SIG-M5 (cell line): ENCODE measurements around the gene ITGA3.

Experiments
- DNase-seq: peaks from one replicate; lab custom pipeline; 2025; lab: John Stamatoyannopoulos, UW

The ITGA3 gene

DNA sequence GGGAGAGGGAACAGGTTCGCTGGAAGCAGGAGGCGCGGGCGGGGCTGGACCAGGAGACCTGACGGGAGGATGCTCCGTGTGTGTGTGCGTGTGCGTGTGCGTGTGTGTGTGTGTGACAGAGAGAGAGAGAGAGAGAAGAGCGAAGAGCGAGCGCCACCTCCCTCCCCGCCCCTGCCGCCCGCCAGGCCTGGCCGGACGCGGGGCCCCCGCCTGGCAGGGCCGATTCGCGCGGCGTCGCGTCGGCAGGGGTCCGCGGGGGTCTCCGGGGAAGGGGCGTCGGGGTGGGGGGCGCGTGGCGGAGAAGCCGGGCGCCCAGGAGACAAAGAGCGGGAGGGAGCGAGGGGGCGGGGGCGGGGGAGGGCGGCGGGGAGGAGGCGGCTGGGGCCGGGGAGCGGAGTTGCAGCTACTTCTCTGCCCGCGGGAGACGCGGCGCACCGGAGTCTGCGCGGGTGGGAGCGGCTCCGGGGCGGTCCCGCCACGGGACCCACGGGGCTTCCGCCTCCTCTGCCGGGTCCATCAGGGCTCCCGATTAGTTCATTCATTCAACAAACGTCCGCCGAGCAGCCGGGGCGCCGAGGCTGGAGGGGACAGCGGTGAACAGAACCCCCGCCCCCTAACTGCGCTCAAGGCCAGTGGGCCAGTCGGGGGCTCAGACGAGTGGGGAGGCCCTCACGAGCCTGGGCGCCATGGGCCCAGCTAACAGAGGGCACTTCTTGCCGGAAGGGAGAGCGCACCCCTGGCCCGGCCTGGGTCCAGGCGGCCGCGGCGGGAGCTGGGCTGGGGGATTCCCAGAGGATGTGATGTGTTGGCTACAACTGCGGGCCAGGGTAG lies 74.0 kb downstream of the ITGA3 start, which contains the start of gene SAMD14:
TSS of gene SAMD14 (minus strand) at position 433 of the 831 bp plus-strand sequence. CDS start 5,201 bp downstream, outside the sequence.
- no peak for DNase-seq

DNA sequence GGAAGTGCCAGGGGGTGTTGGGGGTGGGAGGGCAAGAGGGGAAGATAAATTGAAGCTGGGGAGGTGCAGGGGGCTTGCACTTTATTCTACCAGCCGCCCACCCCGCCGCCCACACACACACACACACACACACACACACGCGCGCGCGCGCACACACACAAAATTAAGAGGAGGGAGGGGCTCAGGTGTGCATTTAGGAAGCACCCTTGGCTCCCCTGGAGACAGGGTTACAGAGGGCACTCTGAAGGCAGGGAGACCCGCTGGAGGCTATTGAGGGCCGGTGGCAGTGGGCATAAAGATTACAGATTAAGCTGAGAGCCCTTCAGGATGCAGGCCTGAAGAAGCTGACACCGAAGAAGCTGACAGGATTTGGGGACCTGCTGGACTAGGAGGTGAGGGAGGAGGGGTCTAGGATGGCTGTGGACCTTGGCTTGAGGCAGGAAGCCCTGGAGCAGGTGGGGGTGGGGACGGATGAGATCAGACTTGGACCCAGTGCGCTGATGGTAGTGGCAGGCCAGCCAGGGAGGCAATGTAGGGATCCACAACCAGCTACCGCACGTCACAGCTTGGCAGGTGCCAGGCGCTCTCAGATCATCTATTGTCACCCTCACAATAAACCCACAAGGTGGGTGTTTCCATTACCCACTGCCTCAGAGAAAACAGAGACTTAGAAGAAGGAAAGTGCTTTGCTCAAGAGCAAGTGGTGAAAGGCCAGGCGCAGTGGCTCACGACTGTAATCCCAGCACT lies 74.8 kb downstream of the ITGA3 start:
- no peak for DNase-seq

DNA sequence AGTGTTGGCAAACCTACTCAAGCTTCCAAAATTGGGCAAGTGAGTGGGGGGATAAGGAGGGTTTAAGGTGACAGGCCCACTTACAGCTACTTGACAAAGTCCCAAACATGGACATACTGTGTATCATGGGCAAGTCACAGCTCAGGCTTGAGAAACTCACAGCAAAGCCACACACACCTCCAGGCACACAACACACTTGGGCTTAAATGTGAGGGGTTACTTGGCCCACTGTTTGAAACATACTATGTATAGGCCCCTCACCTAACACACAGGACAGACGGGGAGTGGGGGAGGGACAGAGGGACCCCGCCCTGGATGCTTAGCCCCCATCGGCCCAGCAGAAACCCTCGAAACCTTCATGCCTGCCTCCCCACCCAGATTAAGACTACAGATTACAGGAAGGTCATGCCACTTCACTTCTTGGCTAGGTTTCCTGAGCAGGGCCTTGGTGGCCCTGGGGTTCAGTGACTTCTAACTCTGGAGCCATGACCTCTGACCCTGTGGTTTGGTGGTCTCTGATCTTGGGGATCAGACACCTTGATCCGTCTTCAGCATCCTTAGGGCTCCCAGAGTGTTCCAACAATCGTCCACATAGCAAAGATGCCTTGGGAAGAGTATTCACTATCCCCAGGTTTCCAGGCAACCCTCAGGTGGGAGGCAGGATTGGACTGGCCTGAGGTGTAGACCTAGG lies 76.3 kb downstream of the ITGA3 start:
- DNase-seq: no peak

DNA sequence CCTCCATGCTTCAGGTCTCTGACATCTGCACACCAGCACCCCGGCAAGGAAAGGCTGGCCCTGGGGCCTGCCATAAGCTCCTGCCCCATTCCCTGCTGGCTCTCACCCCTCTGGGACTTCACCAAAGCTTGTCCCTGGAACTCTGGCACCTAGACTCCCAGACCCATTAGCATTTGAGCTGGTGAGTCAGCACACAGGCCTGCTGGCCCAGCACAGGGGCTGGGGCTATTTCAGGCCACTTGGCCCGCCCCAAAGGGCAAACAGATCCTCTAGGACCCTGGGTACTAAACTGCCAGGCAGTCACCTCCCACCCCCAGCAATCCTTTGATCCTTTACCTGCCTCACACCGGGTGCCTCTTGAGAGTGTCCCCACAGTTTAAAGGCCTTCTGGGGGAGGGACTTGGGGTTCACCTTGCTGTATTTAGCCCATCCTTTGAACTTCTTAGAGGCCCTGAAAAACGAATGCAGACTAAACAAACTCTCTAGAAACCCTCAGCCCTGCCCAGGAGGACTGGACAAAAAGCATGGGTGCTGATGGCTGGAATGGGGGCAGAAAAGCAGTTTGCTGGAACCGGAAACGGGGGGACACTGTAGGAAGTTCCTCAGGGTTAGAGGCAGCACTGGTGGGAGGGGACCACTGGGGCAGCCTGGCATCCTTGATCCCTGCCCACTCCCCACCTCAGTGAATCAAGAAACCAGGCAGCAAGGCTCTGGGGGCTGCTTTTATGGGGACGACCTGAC lies 77.3 kb downstream of the ITGA3 start:
- DNase-seq: no peak

DNA sequence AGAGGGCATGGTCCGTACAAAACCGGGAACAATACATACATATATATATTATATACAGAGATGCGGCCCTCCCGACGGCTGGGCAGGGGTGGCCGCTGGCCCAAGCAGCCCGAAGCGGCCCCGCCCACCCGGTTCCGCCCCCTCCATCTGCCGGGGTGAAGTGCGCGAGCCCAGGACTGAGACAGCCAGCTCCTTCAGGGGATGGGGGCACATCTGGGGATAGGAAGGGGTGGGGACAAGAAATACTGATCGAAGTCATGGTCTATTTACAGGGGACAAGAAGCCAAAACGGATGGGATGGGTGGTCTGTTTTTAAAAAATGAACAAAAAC lies 77.8 kb downstream of the ITGA3 start:
- no peak for DNase-seq

DNA sequence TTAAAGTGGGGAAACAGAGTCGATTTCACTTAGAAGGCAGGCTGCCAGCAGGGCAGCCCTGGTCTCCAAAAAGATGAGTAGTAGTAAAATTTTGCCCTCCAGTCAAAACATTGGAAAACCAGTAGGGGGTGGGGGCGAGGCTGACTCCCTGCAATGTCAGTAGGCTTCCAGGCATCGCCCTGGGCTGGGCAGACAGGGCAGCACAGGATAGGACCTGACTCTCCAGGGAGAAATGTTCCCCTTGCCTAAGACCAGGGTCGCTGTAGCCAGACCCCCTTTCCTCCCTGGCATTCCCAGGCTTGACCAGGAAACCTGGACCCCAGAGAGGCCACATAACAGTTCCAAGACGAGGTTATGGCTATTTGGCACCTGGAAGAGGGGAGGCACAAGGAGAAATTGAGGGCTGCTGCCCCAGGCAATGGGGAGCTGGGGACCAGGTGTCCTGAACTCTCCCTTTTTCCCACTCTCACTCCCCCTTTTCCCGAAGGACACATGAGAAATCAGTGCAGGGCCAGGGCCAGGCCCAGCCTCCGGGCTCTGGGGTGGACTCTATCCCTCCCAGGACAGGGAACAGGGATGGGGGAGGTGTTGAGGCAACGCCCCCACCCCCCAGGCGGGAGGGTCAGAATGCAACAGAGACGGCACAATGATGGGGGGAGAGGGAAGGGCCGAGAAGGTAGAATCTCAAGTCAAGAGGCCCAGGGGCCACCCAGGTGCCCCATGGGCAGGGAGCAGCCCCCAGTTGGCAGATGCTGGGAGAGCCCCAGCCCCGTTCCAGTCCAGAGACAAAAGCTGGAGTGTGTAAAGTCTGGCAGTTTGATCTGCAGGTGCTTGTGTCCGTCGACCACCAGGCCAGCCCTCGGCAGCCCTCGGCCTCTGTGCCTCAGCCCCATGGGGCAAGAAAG lies 78.5 kb downstream of the ITGA3 start:
- DNase-seq: no peak

DNA sequence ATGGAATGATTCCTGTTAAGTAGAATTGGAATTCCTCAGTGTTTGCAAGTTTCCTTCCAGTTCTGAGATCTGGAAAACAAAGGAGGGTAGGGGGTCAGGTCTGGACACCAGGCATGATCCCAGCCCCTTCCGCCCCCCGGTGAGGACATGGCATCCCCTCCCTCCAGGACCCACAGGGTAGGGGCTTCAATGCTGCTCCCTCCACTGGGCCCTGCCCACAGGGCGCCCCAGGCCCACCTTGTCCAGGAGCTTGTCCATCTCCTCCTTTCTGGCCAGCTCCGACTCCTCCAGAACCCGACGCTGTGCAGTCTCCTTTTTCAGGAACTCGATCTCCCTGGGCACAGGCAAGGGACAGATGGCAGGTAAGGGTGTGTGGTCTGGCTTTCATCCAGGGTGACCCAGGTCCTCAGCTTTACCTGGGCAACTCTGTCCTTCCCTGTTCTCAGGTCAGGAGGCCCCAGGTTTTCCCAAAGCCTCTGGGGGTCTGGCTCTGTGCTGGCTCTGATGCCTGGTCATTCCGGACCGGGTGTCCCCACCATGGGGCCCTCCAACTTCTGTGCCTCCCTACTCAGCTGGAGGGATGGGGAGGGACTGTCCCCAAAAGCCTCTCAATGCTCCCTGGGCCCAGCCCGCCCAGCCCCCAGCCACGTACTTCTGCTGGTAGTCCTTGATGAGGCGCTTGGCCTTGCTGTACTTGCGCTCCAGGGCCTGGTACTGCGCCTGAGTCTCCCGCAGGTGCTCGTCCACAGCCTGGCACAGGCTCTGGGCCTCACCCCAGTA lies 79.6 kb downstream of the ITGA3 start:
- DNase-seq: no peak

DNA sequence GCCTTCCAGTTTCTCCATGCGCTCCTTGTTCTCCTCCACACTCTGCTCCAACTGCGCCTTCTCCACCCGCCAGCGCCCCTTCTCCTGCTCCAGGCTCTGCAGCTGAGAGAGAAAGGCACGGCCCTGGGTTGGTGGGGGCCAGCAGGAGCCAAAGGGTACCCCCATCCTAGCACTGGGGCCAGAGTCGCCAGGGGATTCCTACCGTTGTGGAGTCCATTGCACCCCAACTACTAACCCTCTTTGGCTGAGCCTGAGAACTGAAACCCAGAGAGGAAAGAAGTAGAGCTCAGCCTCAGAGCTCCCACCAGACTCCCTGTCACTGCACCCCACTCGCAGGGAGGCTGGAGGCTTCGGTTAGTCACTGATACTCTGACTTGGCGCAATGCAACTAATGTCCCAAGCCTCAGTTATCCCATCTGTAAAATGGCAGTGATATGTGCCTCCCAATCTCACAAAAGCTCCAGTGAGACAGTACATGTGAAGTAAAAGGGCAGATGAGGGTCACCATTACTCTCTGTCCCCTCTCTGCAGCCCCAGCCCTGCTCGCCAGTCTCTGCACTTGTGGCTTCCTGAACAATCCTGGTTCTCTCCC lies 80.3 kb downstream of the ITGA3 start:
- no peak for DNase-seq

DNA sequence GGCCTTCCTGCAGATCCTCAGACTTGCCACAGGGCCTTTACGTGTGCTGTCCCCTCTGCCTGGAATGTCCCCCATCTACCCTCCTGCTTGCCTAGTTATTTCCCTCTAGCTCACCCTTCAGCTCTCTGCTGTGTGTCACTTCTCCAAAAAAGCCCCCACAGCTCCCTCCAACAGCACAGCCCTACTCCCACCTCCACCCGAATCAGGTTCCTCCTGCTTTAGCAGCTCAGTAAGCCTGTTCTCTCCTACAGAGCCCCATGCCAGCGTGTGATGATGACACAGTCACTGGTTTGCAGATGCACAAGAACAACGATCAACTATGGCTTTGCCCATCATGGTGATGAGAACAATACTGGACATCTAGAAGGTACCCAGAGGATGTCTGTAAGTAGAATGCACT lies 81.1 kb downstream of the ITGA3 start:
- DNase-seq: no peak

DNA sequence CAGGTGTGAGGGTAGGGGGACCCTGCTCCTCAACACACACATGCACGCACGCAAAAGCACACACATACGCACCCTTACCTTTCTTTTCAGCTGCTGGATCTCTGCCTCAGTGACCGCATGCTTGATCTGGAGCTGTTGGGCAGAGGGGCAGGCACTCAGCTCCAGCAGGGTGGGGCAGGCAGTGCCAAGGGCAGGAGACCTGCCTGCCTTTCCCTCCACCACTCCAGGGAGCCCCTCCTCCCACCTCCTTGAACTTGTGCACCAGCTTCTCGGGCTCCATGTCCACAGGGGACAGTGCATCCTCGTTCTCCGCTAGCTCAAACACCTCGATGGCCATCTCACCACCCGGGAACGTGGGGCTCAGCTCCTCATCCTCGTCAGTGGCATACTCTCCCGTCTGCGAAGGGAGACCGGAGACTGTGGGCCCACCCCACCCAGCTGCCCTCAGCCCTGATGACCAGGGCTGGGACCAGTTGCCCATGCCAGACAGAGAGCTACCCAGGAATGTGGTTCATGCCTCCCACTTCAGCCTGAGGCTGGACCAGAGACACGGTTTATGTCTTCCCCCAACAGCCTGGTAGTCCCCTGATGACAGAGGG lies 83.4 kb downstream of the ITGA3 start:
- no peak for DNase-seq
